ENCODE data around the gene AP1G2.

AP1G2 gene, protein sequence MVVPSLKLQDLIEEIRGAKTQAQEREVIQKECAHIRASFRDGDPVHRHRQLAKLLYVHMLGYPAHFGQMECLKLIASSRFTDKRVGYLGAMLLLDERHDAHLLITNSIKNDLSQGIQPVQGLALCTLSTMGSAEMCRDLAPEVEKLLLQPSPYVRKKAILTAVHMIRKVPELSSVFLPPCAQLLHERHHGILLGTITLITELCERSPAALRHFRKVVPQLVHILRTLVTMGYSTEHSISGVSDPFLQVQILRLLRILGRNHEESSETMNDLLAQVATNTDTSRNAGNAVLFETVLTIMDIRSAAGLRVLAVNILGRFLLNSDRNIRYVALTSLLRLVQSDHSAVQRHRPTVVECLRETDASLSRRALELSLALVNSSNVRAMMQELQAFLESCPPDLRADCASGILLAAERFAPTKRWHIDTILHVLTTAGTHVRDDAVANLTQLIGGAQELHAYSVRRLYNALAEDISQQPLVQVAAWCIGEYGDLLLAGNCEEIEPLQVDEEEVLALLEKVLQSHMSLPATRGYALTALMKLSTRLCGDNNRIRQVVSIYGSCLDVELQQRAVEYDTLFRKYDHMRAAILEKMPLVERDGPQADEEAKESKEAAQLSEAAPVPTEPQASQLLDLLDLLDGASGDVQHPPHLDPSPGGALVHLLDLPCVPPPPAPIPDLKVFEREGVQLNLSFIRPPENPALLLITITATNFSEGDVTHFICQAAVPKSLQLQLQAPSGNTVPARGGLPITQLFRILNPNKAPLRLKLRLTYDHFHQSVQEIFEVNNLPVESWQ

DNA sequence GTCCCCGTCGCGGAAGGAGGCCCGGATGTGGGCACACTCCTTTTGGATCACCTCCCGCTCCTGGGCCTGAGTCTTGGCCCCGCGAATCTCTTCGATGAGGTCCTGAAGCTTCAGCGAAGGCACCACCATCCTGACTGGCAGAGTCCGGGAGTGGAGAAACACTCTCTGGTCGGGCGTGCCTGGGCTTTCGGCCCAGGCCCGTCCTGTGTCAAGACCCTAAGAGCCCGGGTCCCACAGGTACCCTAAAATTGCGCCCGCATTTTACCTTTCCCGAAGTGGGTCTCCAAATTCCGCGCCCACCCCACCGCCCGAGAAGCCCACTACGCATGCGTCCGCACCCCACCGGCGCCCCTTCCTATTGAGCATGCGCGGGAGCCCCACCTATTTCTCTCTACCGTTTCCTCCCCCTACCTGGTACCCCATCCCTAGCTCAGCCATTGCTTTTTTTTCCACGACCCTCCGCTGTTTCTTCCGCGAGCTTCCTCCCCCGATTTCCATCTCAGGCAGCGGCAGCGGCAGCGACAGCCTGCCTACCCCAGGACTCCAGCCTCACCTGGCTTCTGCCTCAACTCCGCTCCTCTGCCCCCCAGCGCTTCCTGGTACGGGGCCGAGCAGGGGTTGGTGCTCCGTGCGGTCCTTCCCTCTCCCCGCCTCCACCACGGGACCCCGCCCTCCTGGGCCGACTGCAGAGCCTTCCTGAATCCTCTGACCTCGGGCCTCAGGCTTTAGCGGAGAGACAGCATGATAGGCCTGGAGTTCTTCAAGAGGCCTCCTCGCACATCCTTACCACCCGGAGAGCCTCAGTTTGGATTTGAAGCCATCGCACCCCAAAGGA is at the start of gene AP1G2:
TSS of gene AP1G2 (minus strand) at position 606 of the 835 bp plus-strand sequence. CDS start at position 129, 477 bp downstream.
- TF ChIP-seq EP300 (IDR thresholded peaks at IDR 0.05; ENCODE audit: borderline replicate concordance) = 0 out of 2 replicates have a peak, but pooled peaks have one; percentile 14
- peak; percentile 89 for TF ChIP-seq ZBTB7A (IDR thresholded peaks at IDR 0.05; ENCODE audit: low read depth)
- TF ChIP-seq TCF12 (IDR thresholded peaks at IDR 0.05; ENCODE audit: low read depth) = no peak; the same call in 1 of the 2 replicates
- peak; percentile 33; the same call in 1 of the 2 replicates for TF ChIP-seq YY1 (IDR thresholded peaks at IDR 0.05; ENCODE audit: low read depth)
- peak; percentile 9; the same call in 1 of the 2 replicates for TF ChIP-seq NFIC (IDR thresholded peaks at IDR 0.05)
- peak; percentile 69 for TF ChIP-seq MAX (IDR thresholded peaks at IDR 0.05)
- TF ChIP-seq TAF1 (IDR thresholded peaks at IDR 0.05; ENCODE audit: low read depth) = peak; percentile 54; the same call in 1 of the 2 replicates
- TF ChIP-seq REST (IDR thresholded peaks at IDR 0.05; ENCODE audit: low read depth) = no peak

- no peak for TF ChIP-seq RAD21 (IDR thresholded peaks at IDR 0.05; ENCODE audit: low read depth)
- TF ChIP-seq EGR1 (IDR thresholded peaks at IDR 0.05) = no peak
- no peak for TF ChIP-seq NFIC (IDR thresholded peaks at IDR 0.05)
- TF ChIP-seq REST (IDR thresholded peaks at IDR 0.05; ENCODE audit: low read depth) = no peak
Observed at GRCh38 chr14:23615856-23616255, 48.3 kb upstream of the AP1G2 start.

GRCh38 chr14:23614395-23614828 is 46.8 kb upstream of the AP1G2 start:
- no peak for TF ChIP-seq USF1 (IDR thresholded peaks at IDR 0.05)
- no peak for TF ChIP-seq EGR1 (IDR thresholded peaks at IDR 0.05)
- TF ChIP-seq ZBTB7A (IDR thresholded peaks at IDR 0.05; ENCODE audit: low read depth) = no peak
- TF ChIP-seq REST (IDR thresholded peaks at IDR 0.05; ENCODE audit: low read depth) = no peak
- TF ChIP-seq CREB1 (IDR thresholded peaks at IDR 0.05; ENCODE audit: low read depth) = no peak
- TF ChIP-seq TEAD4 (IDR thresholded peaks at IDR 0.05) = no peak

DNA sequence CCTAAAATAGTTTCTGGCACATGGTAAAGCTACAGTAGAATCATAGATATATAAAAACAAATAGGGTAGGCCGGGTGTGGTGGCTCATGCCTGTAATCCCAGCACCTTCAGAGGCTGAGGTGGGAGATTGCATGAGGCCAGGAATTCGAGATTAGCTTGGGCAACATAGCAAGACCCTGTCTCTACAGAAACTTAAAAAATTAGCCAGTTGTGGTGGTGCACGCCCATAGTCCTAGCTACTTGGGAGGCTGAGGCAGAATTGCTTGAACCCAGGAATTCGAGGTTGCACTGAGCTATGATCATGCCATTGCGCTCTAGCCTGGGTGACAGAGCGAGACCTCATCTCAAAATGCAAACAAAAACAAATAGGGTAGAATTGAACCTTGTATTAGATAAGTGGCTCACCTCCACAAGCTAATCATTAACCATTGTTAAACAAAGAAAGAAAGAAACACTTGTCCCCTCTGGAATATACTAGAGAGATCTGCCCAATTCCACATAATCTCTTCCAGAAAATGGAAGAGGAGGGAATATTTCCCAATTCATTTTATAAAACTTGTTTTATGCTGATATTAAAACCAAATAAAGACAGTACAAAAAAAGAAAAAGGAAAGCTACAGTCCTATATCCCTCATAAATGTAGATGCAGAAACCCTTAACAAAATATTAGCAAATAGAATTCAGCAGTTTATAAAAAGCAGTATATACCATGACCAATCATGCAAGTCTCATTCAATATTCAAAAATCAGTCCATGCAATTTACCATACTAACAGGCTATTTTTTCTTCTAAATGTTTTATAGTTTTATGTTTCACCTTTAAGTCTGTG is 45.9 kb upstream of the AP1G2 start:
- TF ChIP-seq EP300 (IDR thresholded peaks at IDR 0.05; ENCODE audit: borderline replicate concordance) (no peak), USF1 (IDR thresholded peaks at IDR 0.05) (no peak), RAD21 (IDR thresholded peaks at IDR 0.05; ENCODE audit: low read depth) (no peak), CEBPB (IDR thresholded peaks at IDR 0.05) (no peak), TAF1 (IDR thresholded peaks at IDR 0.05; ENCODE audit: low read depth) (no peak), YY1 (IDR thresholded peaks at IDR 0.05; ENCODE audit: low read depth) (no peak), ZBTB7A (IDR thresholded peaks at IDR 0.05; ENCODE audit: low read depth) (no peak), TEAD4 (IDR thresholded peaks at IDR 0.05) (no peak), EGR1 (IDR thresholded peaks at IDR 0.05) (no peak), MAX (IDR thresholded peaks at IDR 0.05) (no peak), REST (IDR thresholded peaks at IDR 0.05; ENCODE audit: low read depth) (no peak), FOXM1 (IDR thresholded peaks at IDR 0.05; ENCODE audit: borderline replicate concordance, low read depth) (no peak), CREB1 (IDR thresholded peaks at IDR 0.05; ENCODE audit: low read depth) (no peak), TCF12 (IDR thresholded peaks at IDR 0.05; ENCODE audit: low read depth) (no peak), NFIC (IDR thresholded peaks at IDR 0.05) (no peak)

Measured in Ishikawa (cell line).